CD14-positive monocyte (primary cell): ENCODE measurements around the gene KIAA1328. TPM values are rescaled to one million over a fixed set of nuclear protein-coding genes. Genes with fewer than 3 reads are reported as not detected.
"Not testable (repeated sequence)": the region's sequence is repeated elsewhere in the genome, so short reads cannot be mapped to it uniquely, and the experiment has no call there.

Source experiments
- DNase-seq, 3 donors: peaks; one replicate each; pipeline ENCODE4 v3.0.0-alpha.2; 2011 to 2022
- H2AFZ ChIP-seq: 2 replicates; pipeline ENCODE4 v1.6.0; 2012; ENCODE audit warnings: mild to moderate bottlenecking, low read depth, low read length, inconsistent platforms; ENCODE audit not compliant: insufficient read depth, poor library complexity, severe bottlenecking
- H3K27ac ChIP-seq, 2 donors: 1 replicate in 1 of 2; 2 replicates in 1 of 2; pipeline ENCODE4 v1.5.1; 2012 to 2013; ENCODE audit warnings: low read length in 2 of 2, control low read depth in 1 of 2, inconsistent platforms in 1 of 2, low read depth in 1 of 2, mild to moderate bottlenecking in 1 of 2
- H3K27me3 ChIP-seq, 2 donors: one replicate each; pipeline versions ENCODE4 v1.6.0 to v1.6.1; 2011 to 2013; ENCODE audit warnings: low read length in 2 of 2; ENCODE audit not compliant: control insufficient read depth in 2 of 2, insufficient read depth in 2 of 2
- H3K36me3 ChIP-seq, 2 donors: replicated peaks in 1 of 2; 1 replicate in 1 of 2; 2 replicates in 1 of 2; pipeline versions ENCODE4 v1.5.1 to v1.6.1; 2012 to 2013; ENCODE audit warnings: low read length in 2 of 2, control low read depth in 1 of 2, inconsistent platforms in 1 of 2, mild to moderate bottlenecking in 1 of 2; ENCODE audit not compliant: insufficient read depth in 2 of 2, control insufficient read depth in 1 of 2
- H3K4me1 ChIP-seq, 2 donors: 1 replicate in 1 of 2; 2 replicates in 1 of 2; pipeline versions ENCODE4 v1.5.1 to v1.6.1; 2012 to 2013; ENCODE audit warnings: low read length in 2 of 2, control low read depth in 1 of 2, inconsistent platforms in 1 of 2, mild to moderate bottlenecking in 1 of 2, moderate library complexity in 1 of 2; ENCODE audit not compliant: insufficient read depth in 2 of 2, control insufficient read depth in 1 of 2
- H3K4me2 ChIP-seq: replicated peaks from 2 replicates; pipeline ENCODE3; 2012; ENCODE audit warnings: low read length, moderate library complexity, mild to moderate bottlenecking; ENCODE audit not compliant: poor library complexity, severe bottlenecking; ENCODE audit errors: extremely low read depth
- H3K4me3 ChIP-seq, 3 experiments: fragments of 200-600 bp in 1 of 3; sonication (generic) in 1 of 3; replicated peaks in 1 of 3; 1 replicate in 2 of 3; 2 replicates in 1 of 3; pipeline ENCODE4 v1.5.1; 2011 to 2013; ENCODE audit warnings: low read length in 3 of 3, mild to moderate bottlenecking in 3 of 3, control low read depth in 2 of 3, low read depth in 2 of 3, inconsistent platforms in 1 of 3, moderate library complexity in 1 of 3
- H3K79me2 ChIP-seq: 2 replicates; pipeline ENCODE4 v1.6.0; 2012; ENCODE audit warnings: mild to moderate bottlenecking, control low read depth, inconsistent platforms, low read length, moderate library complexity; ENCODE audit not compliant: insufficient read depth
- H3K9ac ChIP-seq: 2 replicates; pipeline ENCODE4 v1.6.0; 2017; ENCODE audit warnings: low read length, mild to moderate bottlenecking; ENCODE audit not compliant: insufficient read depth, poor library complexity, severe bottlenecking
- H3K9me3 ChIP-seq, 2 donors: replicated peaks in 1 of 2; 1 replicate in 1 of 2; 2 replicates in 1 of 2; pipeline versions ENCODE4 v1.5.1 to v1.6.1; 2012 to 2013; ENCODE audit warnings: low read length in 2 of 2, control low read depth in 1 of 2; ENCODE audit not compliant: control insufficient read depth in 1 of 2, insufficient read depth in 1 of 2
- H4K20me1 ChIP-seq: 2 replicates; pipeline ENCODE4 v1.6.0; 2012; ENCODE audit warnings: mild to moderate bottlenecking, low read length, control low read depth, moderate library complexity; ENCODE audit not compliant: insufficient read depth
- H3K27ac Mint-ChIP-seq, 7 donors: one replicate each; pipeline ENCODE4 v1.8.0; 2020; ENCODE audit warnings: mild to moderate bottlenecking in 7 of 7, mixed read lengths in 7 of 7, moderate library complexity in 6 of 7, inconsistent platforms in 2 of 7
- H3K27me3 Mint-ChIP-seq, 3 donors: one replicate each; pipeline ENCODE4 v1.8.0; 2021 to 2022; ENCODE audit warnings: low read depth in 3 of 3, mild to moderate bottlenecking in 3 of 3, mixed read lengths in 3 of 3, moderate library complexity in 3 of 3, inconsistent platforms in 1 of 3
- H3K36me3 Mint-ChIP-seq, 2 donors: one replicate each; pipeline ENCODE4 v1.8.0; 2020; ENCODE audit warnings: mixed read lengths in 2 of 2, inconsistent platforms in 1 of 2, mild to moderate bottlenecking in 1 of 2
- H3K4me1 Mint-ChIP-seq: one replicate; pipeline ENCODE4 v1.8.0; 2020; ENCODE audit warnings: mild to moderate bottlenecking, mixed read lengths
- H3K4me3 Mint-ChIP-seq, 2 donors: one replicate each; pipeline ENCODE4 v1.8.0; 2020; ENCODE audit warnings: mild to moderate bottlenecking in 2 of 2, mixed read lengths in 2 of 2, moderate library complexity in 1 of 2
- H3K9me3 Mint-ChIP-seq, 7 donors: one replicate each; pipeline ENCODE4 v1.8.0; 2020 to 2022; ENCODE audit warnings: mixed read lengths in 7 of 7, mild to moderate bottlenecking in 6 of 7, moderate library complexity in 6 of 7, inconsistent platforms in 2 of 7
- CTCF ChIP-seq: fragments of 200-600 bp; IDR thresholded peaks from one replicate; pipeline ENCODE4 v1.8.0; 2022; ENCODE audit warnings: antibody characterized with exemption, mild to moderate bottlenecking
- WGBS: methylation state at CpG from one replicate; pipeline ENCODE4 v1.1.5; 2013; ENCODE audit warnings: missing lambda C conversion rate; ENCODE audit not compliant: insufficient coverage; 5-methylcytosine and 5-hydroxymethylcytosine counted together
- intact Hi-C, 2 donors: fragments of 100-400 bp; cut with micrococcal nuclease; formaldehyde crosslinking; loops; one replicate each; pipeline versions ENCODE4 v1.15.0 to v1.15.1; 2023
- polyA plus RNA-seq, 3 donors: library from polyadenylated mRNA; depleted of rRNA in 1 of 3; unstranded in 2 of 3; stranded (reverse) in 1 of 3; fragments of 300-500 nt in 2 of 3; fragments of >200 nt in 1 of 3; fragmentation: Illumina TruSeq in 2 of 3; gene quantifications; 1 replicate in 2 of 3; 2 replicates in 1 of 3; pipeline ENCODE4 v1.2.3, GENCODE V29; 2012 to 2021

KIAA1328 gene
- polyA plus RNA-seq, 3 donors: 3.7 to 3.9 (median 3.8) TPM

- Mint-ChIP-seq H3K36me3 (peaks cover 7 to 11% of the 10 kb centered on the region in 2 donors), H3K9me3 (peaks cover 3 to 27% (median 9%) of the 10 kb centered on the region in 7 donors), H3K27ac (no peak overlapping the region), H3K27me3 (no peaks in the 10 kb centered on the region), H3K4me3 (no peak overlapping the region), H3K4me1 (no peaks in the 10 kb centered on the region)
- Histone ChIP-seq H3K9me3 (no peaks in the 10 kb centered on the region), H3K9ac (no peak overlapping the region), H3K36me3 (no peaks in the 10 kb centered on the region), H3K4me3 (no peak overlapping the region), H4K20me1 (no peaks in the 10 kb centered on the region), H3K79me2 (no peaks in the 10 kb centered on the region), H3K4me2 (no peak overlapping the region), H3K27me3 (no peaks in the 10 kb centered on the region), H3K4me1 (no peaks in the 10 kb centered on the region), H3K27ac (no peak overlapping the region), H2AFZ (no peak overlapping the region)
- no peak for TF ChIP-seq CTCF
- DNase-seq: no peak
- WGBS: no CpG with 5 or more reads among the region's 3 CpGs
- intact Hi-C loops: no loop called here
Measured at GRCh38 chr18:36871801-36872200, 42.9 kb downstream of the KIAA1328 start.

GRCh38 chr18:36872329-36872728 lies 43.4 kb downstream of the KIAA1328 start:
- Histone ChIP-seq H3K27me3 (no peaks in the 10 kb centered on the region), H3K4me1 (no peaks in the 10 kb centered on the region), H4K20me1 (no peaks in the 10 kb centered on the region), H3K9me3 (no peaks in the 10 kb centered on the region), H3K36me3 (no peaks in the 10 kb centered on the region), H3K9ac (no peak overlapping the region), H3K27ac (no peak overlapping the region), H2AFZ (no peak overlapping the region), H3K79me2 (no peaks in the 10 kb centered on the region), H3K4me3 (no peak overlapping the region), H3K4me2 (no peak overlapping the region)
- Mint-ChIP-seq H3K4me3 (no peak overlapping the region), H3K4me1 (no peaks in the 10 kb centered on the region), H3K27ac (no peak overlapping the region), H3K36me3 (peaks cover 5 to 11% of the 10 kb centered on the region in 2 donors), H3K9me3 (peaks cover 3 to 25% (median 13%) of the 10 kb centered on the region in 7 donors), H3K27me3 (no peaks in the 10 kb centered on the region)
- intact Hi-C loops: no loop called here
- TF ChIP-seq CTCF: no peak
- no peak for DNase-seq

GRCh38 chr18:36873826-36874225 lies 44.9 kb downstream of the KIAA1328 start:
- H3K9ac ChIP-seq, H3K4me3 ChIP-seq, H3K27ac Mint-ChIP-seq, intact Hi-C loops, H3K4me3 Mint-ChIP-seq, H3K4me1 Mint-ChIP-seq, H3K9me3 ChIP-seq, H3K27me3 Mint-ChIP-seq, H2AFZ ChIP-seq, H4K20me1 ChIP-seq, H3K4me2 ChIP-seq, H3K27ac ChIP-seq, H3K79me2 ChIP-seq, H3K27me3 ChIP-seq, DNase-seq, H3K36me3 ChIP-seq, H3K4me1 ChIP-seq: not testable (repeated sequence)
- H3K9me3 Mint-ChIP-seq: peaks cover 7 to 29% (median 21%) of the 10 kb centered on the region in 7 donors
- H3K36me3 Mint-ChIP-seq: peaks cover 5 to 17% of the 10 kb centered on the region in 2 donors
